HG02884 (cell line): ENCODE measurements around the gene TREML4.
"Not testable (repeated sequence)": the region's sequence is repeated elsewhere in the genome, so short reads cannot be mapped to it uniquely, and the experiment has no call there.

ENCODE experiments used
- ATAC-seq: cut with Tn5 transposase; IDR thresholded peaks from one replicate; pipeline ENCODE4 v1.9.1; 2021; ENCODE audit warnings: mild to moderate bottlenecking, moderate library complexity; ENCODE audit not compliant: unreplicated experiment

The TREML4 gene

GRCh38 chr6:41228096-41228495 lies at the start of gene TREML4:
Gene TREML4, plus strand, starts transcription at chr6:41228349. Its CDS starts 79 bp downstream, at chr6:41228428.
- ATAC-seq, result no peak

- ATAC-seq, result no peak
Observed at GRCh38 chr6:41179163-41179562, 49.0 kb upstream of the TREML4 start.

- ATAC-seq, result no peak
Observed at GRCh38 chr6:41181566-41181965, 46.6 kb upstream of the TREML4 start.

GRCh38 chr6:41182069-41183034 lies 45.8 kb upstream of the TREML4 start:
- ATAC-seq, result no peak

- no peak for ATAC-seq
Observed at GRCh38 chr6:41184761-41185160, 43.4 kb upstream of the TREML4 start.

- no peak for ATAC-seq
Observed at GRCh38 chr6:41186031-41186562, 42.1 kb upstream of the TREML4 start.

- no peak for ATAC-seq
Observed at GRCh38 chr6:41187924-41188886, 39.9 kb upstream of the TREML4 start.

- not testable (repeated sequence) for ATAC-seq
Observed at GRCh38 chr6:41189046-41189445, 39.1 kb upstream of the TREML4 start.

- ATAC-seq, result no peak
Observed at GRCh38 chr6:41189967-41190366, 38.2 kb upstream of the TREML4 start.

- no peak for ATAC-seq
Observed at GRCh38 chr6:41190791-41191190, 37.4 kb upstream of the TREML4 start.

GRCh38 chr6:41191569-41191968 lies 36.6 kb upstream of the TREML4 start:
- no peak for ATAC-seq

- no peak for ATAC-seq
Observed at GRCh38 chr6:41193171-41193734, 34.9 kb upstream of the TREML4 start.

- no peak for ATAC-seq
Observed at GRCh38 chr6:41193884-41194283, 34.3 kb upstream of the TREML4 start.

- no peak for ATAC-seq
Observed at GRCh38 chr6:41194386-41194785, 33.8 kb upstream of the TREML4 start.

- ATAC-seq, result no peak
Observed at GRCh38 chr6:41197234-41197633, 30.9 kb upstream of the TREML4 start.

- peak; percentile 41 for ATAC-seq
Observed at GRCh38 chr6:41199552-41200246, 28.4 kb upstream of the TREML4 start.

- peak; percentile 24 for ATAC-seq
Observed at GRCh38 chr6:41200296-41200900, 27.8 kb upstream of the TREML4 start.

- ATAC-seq, result peak; percentile 31
Observed at GRCh38 chr6:41200901-41201763, 27.0 kb upstream of the TREML4 start, which contains the start of gene TREML2. Gene TREML2, minus strand, starts transcription at chr6:41201149. Its CDS starts 141 bp downstream, at chr6:41201008.

- peak; percentile 5 for ATAC-seq
Observed at GRCh38 chr6:41201764-41202173, 26.4 kb upstream of the TREML4 start.
